PC-9 (cell line): ENCODE measurements around the gene B3GNT7.
"Not testable (repeated sequence)": the region's sequence is repeated elsewhere in the genome, so short reads cannot be mapped to it uniquely, and the experiment has no call there.

ENCODE experiments used
- CTCF ChIP-seq: fragments of 200-600 bp; sonication (generic); conservative IDR thresholded peaks from 2 replicates; pipeline ENCODE4 v1.6.1; 2017; ENCODE audit warnings: mixed run types, antibody characterized with exemption, mild to moderate bottlenecking, moderate library complexity
- EZH2 ChIP-seq: fragments of 200-600 bp; sonication (generic); IDR thresholded peaks from 2 replicates; pipeline ENCODE4 v1.8.0; 2017; ENCODE audit warnings: antibody characterized with exemption, low read depth

GRCh38 chr2:231404183-231404578, 8.7 kb downstream of the B3GNT7 start:
- TF ChIP-seq CTCF, EZH2: not testable (repeated sequence)
